ENCODE data around the gene DUSP9.

Gene DUSP9

DNA sequence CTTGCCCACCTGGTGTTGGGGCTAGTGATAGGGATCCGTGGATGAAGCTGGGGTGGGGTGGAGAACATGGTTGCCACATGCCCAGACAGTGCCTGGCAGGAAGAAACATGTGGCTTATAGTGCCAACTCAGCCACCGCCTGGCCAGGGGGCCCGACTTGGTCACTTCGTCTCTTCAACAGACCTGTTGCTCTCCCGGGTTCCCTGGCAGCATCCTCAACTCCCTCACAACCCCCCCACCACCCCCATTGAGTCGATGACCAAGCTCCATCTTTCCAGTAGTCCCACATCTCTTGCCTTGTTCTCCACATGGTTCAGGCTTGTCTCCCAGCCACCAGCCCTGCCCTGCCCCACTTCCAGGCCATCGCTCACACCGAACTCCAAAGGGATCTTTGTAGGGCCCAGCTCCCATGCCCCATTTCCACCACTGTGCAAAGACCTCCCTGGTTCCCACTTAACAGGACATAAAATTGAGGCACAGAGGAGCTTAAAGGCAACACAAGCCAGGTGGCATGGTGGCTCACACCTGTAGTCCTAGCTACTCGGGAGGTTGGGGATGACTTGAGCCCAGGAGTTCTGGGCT is 18.8 kb downstream of the DUSP9 start:
- TF ChIP-seq CTCF (IDR thresholded peaks at IDR 0.05) = no peak

GRCh38 chrX:153667281-153667955 is 20.4 kb downstream of the DUSP9 start:
- TF ChIP-seq CTCF (IDR thresholded peaks at IDR 0.05) = no peak

DNA sequence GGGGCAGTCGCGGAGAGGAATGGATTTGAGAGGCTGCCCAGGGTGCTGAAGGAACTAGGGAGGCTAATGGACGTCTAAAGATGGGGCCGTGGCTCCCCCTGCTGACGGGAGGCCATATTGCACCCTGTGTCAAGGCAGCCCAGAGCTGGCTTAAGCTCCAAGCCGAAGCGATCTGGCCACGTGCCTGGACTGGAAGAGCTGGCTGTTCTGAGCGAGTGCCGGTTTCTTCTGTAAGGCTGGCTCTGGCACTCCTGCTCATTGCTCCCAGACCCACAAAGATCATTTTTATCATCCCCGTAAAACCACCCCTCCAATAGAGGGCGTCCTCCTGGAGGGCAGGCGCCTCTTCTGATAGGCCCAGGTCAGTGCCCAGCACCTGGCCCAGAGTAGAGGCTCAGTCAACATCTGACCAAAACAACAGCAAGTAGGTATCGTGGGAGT is 21.0 kb downstream of the DUSP9 start:
- peak; percentile 67 for TF ChIP-seq CTCF (IDR thresholded peaks at IDR 0.05)

GRCh38 chrX:153668423-153669173 is 21.6 kb downstream of the DUSP9 start:
- no peak for TF ChIP-seq CTCF (IDR thresholded peaks at IDR 0.05)

DNA sequence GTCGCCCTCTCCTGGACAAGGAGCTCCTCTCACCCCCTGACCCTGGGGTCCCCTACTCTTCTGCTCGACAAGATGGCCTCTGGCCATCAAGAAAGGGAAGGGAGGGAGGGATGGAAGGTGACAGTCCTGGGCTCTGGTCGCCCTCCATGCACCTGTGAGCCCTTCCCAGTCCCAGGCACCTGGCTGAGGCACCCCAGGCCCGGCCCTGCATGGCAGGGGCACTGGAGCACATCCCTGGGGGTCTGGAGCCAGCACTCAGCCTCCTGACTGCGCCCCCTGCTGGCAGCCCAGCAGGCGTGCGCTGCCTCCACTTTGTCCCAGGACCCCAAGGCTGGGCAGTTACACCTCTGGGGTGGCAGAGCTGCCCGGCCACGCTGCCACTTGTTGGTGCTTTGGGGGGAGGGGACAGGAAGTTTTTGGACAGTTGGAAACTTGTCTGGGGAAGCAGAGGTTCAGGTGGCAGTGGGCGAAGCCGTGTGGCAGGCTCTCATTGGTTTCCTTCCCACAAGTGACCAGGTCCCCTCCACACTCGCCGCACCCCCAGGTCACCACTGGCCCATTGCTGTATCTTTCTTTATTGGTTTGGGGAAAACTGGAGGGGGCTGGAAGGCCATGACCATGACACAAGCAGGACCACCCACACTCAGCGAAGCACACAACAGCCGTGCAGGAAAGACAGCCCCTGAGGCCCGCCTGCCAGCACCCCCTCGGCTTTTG is 22.3 kb downstream of the DUSP9 start:
- peak; percentile 87 for TF ChIP-seq CTCF (IDR thresholded peaks at IDR 0.05)

DNA sequence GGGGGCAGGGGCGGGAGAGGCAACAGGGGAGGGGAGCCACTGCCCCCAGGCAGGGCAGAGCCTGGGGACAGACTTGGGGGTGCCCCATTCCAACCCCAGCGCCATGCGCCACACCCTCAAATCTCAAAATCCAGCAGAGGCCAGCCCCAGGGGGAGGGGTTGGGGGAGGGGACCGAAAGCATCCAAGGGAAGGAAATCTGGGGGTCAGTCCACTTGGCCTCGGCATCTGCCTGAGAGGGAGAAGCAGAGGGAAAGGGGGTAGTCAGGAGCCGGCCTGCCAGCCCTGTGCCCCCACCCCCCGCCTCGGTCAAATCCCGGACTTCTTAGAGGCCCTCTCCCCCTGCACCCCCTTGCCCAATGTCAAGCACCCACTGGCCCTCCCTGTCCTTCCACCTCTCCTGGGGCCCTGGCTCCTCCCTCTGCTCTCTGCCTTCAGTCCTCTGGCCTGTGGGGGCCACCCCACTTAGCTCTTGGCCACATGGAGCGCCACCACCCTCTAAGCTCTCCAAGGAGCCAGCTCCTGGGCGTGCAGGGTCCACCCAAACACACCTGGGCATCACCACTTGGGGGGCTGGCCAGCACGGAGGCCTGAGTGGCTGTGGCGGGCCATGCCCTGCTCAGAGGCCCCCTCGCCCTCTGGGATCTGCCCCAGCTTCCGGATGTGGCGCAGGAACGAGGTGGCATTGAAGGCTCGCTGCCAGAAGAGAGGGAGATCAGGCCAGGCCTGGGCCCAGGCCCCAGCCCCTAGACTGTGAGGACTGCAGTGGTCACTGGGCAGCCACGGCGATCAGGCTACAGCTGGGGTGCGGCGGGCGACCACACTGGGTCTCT is 23.1 kb downstream of the DUSP9 start:
- no peak for TF ChIP-seq CTCF (IDR thresholded peaks at IDR 0.05)
